ENCODE results near the gene CPTP.

- TF ChIP-seq CTCF (conservative IDR thresholded peaks at IDR 0.05; ENCODE audit: low read depth, low read length) (no peak), EZH2 (IDR thresholded peaks at IDR 0.05; ENCODE audit: low read length, unreplicated experiment) (no peak)
These were observed 21.9 kb downstream of the CPTP start for GRCh38 chr1:1346501-1346890.

Measured in PC-3 (cell line).